IMR-90 (cell line): ENCODE measurements around the gene DCAF17. TPM values are rescaled to one million over a fixed set of nuclear protein-coding genes. Genes with fewer than 3 reads are reported as not detected.

Experiments
- ATAC-seq: fragments of 200-7000 bp; cut with Tn5 transposase; 2 replicates; pipeline ENCODE4 v1.9.1; 2020; ENCODE audit warnings: low read depth, mild to moderate bottlenecking, moderate library complexity
- BruUV-seq: library from RNA; stranded (reverse); fragments of 400-500 nt; replicated peaks from 2 replicates; lab custom pipeline; 2021; lab: Mats Ljungman, UMichigan
- CTCF ChIA-PET: fragments of 300-600 bp; formaldehyde crosslinking; extraction: SDS; loops from one replicate; lab custom pipeline; 2021; ENCODE audit warnings: antibody characterized with exemption; lab: Yijun Ruan, JAX
- POLR2A ChIA-PET: fragments of 300-600 bp; sonication (Branson Sonifier 250); formaldehyde crosslinking; loops from one replicate; lab custom pipeline; 2022; ENCODE audit warnings: antibody characterized with exemption; ENCODE audit not compliant: unreplicated experiment; lab: Charles Lee
- DNase-seq: peaks from one replicate; pipeline ENCODE4 v3.0.0; 2013
- H2AFZ ChIP-seq: replicated peaks from 2 replicates; pipeline ENCODE3; 2013; ENCODE audit warnings: low read length, mild to moderate bottlenecking; ENCODE audit not compliant: poor library complexity
- H2AK5ac ChIP-seq: 2 replicates; pipeline ENCODE4 v1.6.1; 2013; ENCODE audit warnings: low read depth, low read length, inconsistent platforms
- H2AK9ac ChIP-seq: replicated peaks from 2 replicates; pipeline ENCODE3; 2013; ENCODE audit warnings: mild to moderate bottlenecking, low read depth, low read length, moderate library complexity; ENCODE audit not compliant: poor library complexity
- H2BK120ac ChIP-seq: 2 replicates; pipeline ENCODE4 v1.6.1; 2013; ENCODE audit warnings: low read depth, low read length, inconsistent platforms
- H2BK15ac ChIP-seq: 3 replicates; pipeline ENCODE4 v1.6.1; 2013; ENCODE audit warnings: low read depth, low read length, inconsistent platforms
- H2BK20ac ChIP-seq: 2 replicates; pipeline ENCODE4 v1.6.1; 2013; ENCODE audit warnings: low read depth, mild to moderate bottlenecking, inconsistent platforms, low read length, moderate library complexity
- H2BK5ac ChIP-seq: 2 replicates; pipeline ENCODE4 v1.6.1; 2013; ENCODE audit warnings: mild to moderate bottlenecking, low read depth, low read length, inconsistent platforms; ENCODE audit not compliant: poor library complexity, severe bottlenecking
- H3K14ac ChIP-seq: replicated peaks from 2 replicates; pipeline ENCODE4 v1.6.1; 2013; ENCODE audit warnings: low read depth, low read length, inconsistent platforms
- H3K18ac ChIP-seq: 2 replicates; pipeline ENCODE4 v1.6.1; 2013; ENCODE audit warnings: low read depth, low read length, control low read depth
- H3K23ac ChIP-seq: 2 replicates; pipeline ENCODE4 v1.6.1; 2013; ENCODE audit warnings: low read depth, low read length, inconsistent platforms
- H3K27ac ChIP-seq: 2 replicates; pipeline ENCODE4 v1.5.1; 2013; ENCODE audit warnings: mild to moderate bottlenecking, control low read depth, low read length; ENCODE audit not compliant: insufficient read depth
- H3K27me3 ChIP-seq: 2 replicates; pipeline ENCODE4 v1.6.1; 2013; ENCODE audit warnings: low read length; ENCODE audit not compliant: control insufficient read depth, insufficient read depth
- H3K36me3 ChIP-seq: 2 replicates; pipeline ENCODE4 v1.6.1; 2013; ENCODE audit warnings: low read length, mixed read lengths; ENCODE audit not compliant: control insufficient read depth, insufficient read depth
- H3K4ac ChIP-seq: 2 replicates; pipeline ENCODE4 v1.6.1; 2013; ENCODE audit warnings: low read depth, low read length, inconsistent platforms
- H3K4me1 ChIP-seq: 2 replicates; pipeline ENCODE4 v1.6.1; 2013; ENCODE audit warnings: low read length, mixed read lengths; ENCODE audit not compliant: control insufficient read depth, insufficient read depth
- H3K4me2 ChIP-seq: 2 replicates; pipeline ENCODE4 v1.6.1; 2013; ENCODE audit warnings: low read depth, mild to moderate bottlenecking, control low read depth, low read length, moderate library complexity
- H3K4me3 ChIP-seq: 2 replicates; pipeline ENCODE4 v1.5.1; 2013; ENCODE audit warnings: low read depth, mild to moderate bottlenecking, control low read depth, low read length, moderate library complexity; ENCODE audit not compliant: insufficient read depth
- H3K56ac ChIP-seq: 2 replicates; pipeline ENCODE4 v1.6.1; 2013; ENCODE audit warnings: low read length, inconsistent platforms; ENCODE audit not compliant: insufficient read depth; ENCODE audit errors: extremely low read depth
- H3K79me1 ChIP-seq, 2 experiments: 2 replicates each; pipeline ENCODE4 v1.6.1; 2013; ENCODE audit warnings: low read length in 2 of 2, inconsistent platforms in 1 of 2, low read depth in 1 of 2
- H3K9ac ChIP-seq: 2 replicates; pipeline ENCODE4 v1.6.1; 2013; ENCODE audit warnings: low read depth, low read length, control low read depth
- H3K9me1 ChIP-seq: 2 replicates; pipeline ENCODE4 v1.6.1; 2013; ENCODE audit warnings: low read length, inconsistent platforms; ENCODE audit not compliant: insufficient read depth
- H3K9me3 ChIP-seq: 2 replicates; pipeline ENCODE4 v1.6.1; 2013; ENCODE audit warnings: low read length; ENCODE audit not compliant: control insufficient read depth, insufficient read depth
- H4K20me1 ChIP-seq: 2 replicates; pipeline ENCODE4 v1.6.1; 2013; ENCODE audit warnings: low read length, inconsistent platforms; ENCODE audit not compliant: insufficient read depth
- H4K5ac ChIP-seq: 2 replicates; pipeline ENCODE4 v1.6.1; 2013; ENCODE audit warnings: mild to moderate bottlenecking, low read depth, low read length, control low read depth
- H4K8ac ChIP-seq, 2 experiments: 2 replicates each; pipeline ENCODE4 v1.6.1; 2013; ENCODE audit warnings: low read depth in 2 of 2, low read length in 2 of 2, control low read depth in 1 of 2, inconsistent platforms in 1 of 2
- H4K91ac ChIP-seq: 2 replicates; pipeline ENCODE4 v1.6.1; 2013; ENCODE audit warnings: low read depth, low read length, inconsistent platforms; ENCODE audit not compliant: insufficient read depth
- BHLHE40 ChIP-seq: fragments of 150-350 bp; IDR thresholded peaks from 2 replicates; pipeline ENCODE4 v1.6.1; 2016; ENCODE audit warnings: mild to moderate bottlenecking, low read depth, low read length
- CEBPB ChIP-seq: IDR thresholded peaks from 2 replicates; pipeline ENCODE4 v1.6.1; 2012; ENCODE audit warnings: low read depth, low read length, improper control_type of control experiment
- CHD1 ChIP-seq: IDR thresholded peaks from 2 replicates; pipeline ENCODE4 v1.6.1; 2012; ENCODE audit warnings: low read depth, low read length, improper control_type of control experiment
- FOS ChIP-seq: fragments of 150-350 bp; IDR thresholded peaks from 2 replicates; pipeline ENCODE4 v1.6.1; 2016; ENCODE audit warnings: low read depth, low read length
- MAFK ChIP-seq: IDR thresholded peaks from 2 replicates; pipeline ENCODE4 v1.6.1; 2012; ENCODE audit warnings: low read depth, low read length, improper control_type of control experiment
- MAZ ChIP-seq: IDR thresholded peaks from 2 replicates; pipeline ENCODE4 v1.6.1; 2012; ENCODE audit warnings: low read depth, mild to moderate bottlenecking, low read length, improper control_type of control experiment, moderate library complexity, borderline replicate concordance
- MXI1 ChIP-seq: IDR thresholded peaks from 2 replicates; pipeline ENCODE4 v1.6.1; 2012; ENCODE audit warnings: low read depth, mild to moderate bottlenecking, low read length, moderate library complexity, borderline replicate concordance
- NFE2L2 ChIP-seq: fragments of 150-350 bp; IDR thresholded peaks from 2 replicates; pipeline ENCODE4 v1.6.1; 2016; ENCODE audit warnings: low read depth, mild to moderate bottlenecking, low read length
- POLR2A ChIP-seq: IDR thresholded peaks from 2 replicates; pipeline ENCODE4 v1.6.1; 2012; ENCODE audit warnings: mild to moderate bottlenecking, low read depth, low read length
- RAD21 ChIP-seq: IDR thresholded peaks from 2 replicates; pipeline ENCODE4 v1.6.1; 2012; ENCODE audit warnings: low read length, improper control_type of control experiment
- RCOR1 ChIP-seq: IDR thresholded peaks from 2 replicates; pipeline ENCODE4 v1.6.1; 2012; ENCODE audit warnings: mild to moderate bottlenecking, low read length, improper control_type of control experiment; ENCODE audit not compliant: insufficient replicate concordance
- RFX5 ChIP-seq: IDR thresholded peaks from 2 replicates; pipeline ENCODE4 v1.8.0; 2012; ENCODE audit warnings: low read depth, mild to moderate bottlenecking, low read length, moderate library complexity
- SMC3 ChIP-seq: fragments of 150-350 bp; IDR thresholded peaks from 2 replicates; pipeline ENCODE4 v1.6.1; 2016; ENCODE audit warnings: low read depth, mild to moderate bottlenecking, antibody characterized with exemption, low read length, moderate library complexity
- dilution Hi-C: fragments of 300-500 bp; cut with HindIII; formaldehyde crosslinking; loops from one replicate; pipeline ENCODE4 v1.14.3; 2018; ENCODE audit warnings: low sequenced_read_pairs; ENCODE audit not compliant: unreplicated experiment
- in situ Hi-C: fragments of 300-500 bp; cut with MboI; formaldehyde crosslinking; loops from 3 replicates; pipeline ENCODE4 v1.14.3; 2019; ENCODE audit warnings: low sequenced_read_pairs, inconsistent platforms, mixed read lengths
- intact Hi-C: fragments of 100-400 bp; cut with micrococcal nuclease; formaldehyde crosslinking; loops from 2 replicates; pipeline ENCODE4 v1.10.0; 2022
- polyA plus RNA-seq, 3 experiments: library from polyadenylated mRNA; depleted of rRNA; stranded (reverse); fragments of >200 nt; gene quantifications; 2 replicates each; pipeline ENCODE4 v1.2.3, GENCODE V29; 2012; ENCODE audit warnings: low replicate concordance in 1 of 3
- total RNA-seq: library from RNA; depleted of rRNA; stranded (reverse); fragments of >200 nt; gene quantifications from 2 replicates; pipeline ENCODE4 v1.2.3, GENCODE V29; 2012
- TF ChIP-seq, protein P1 (sequence below): conservative IDR thresholded peaks from 2 replicates; pipeline ENCODE4 v1.5.1; 2012; ENCODE audit warnings: mild to moderate bottlenecking, low read depth, low read length, improper control_type of control experiment
- TF ChIP-seq, protein P2 (sequence below): fragments of 150-350 bp; IDR thresholded peaks from 2 replicates; pipeline ENCODE4 v1.6.1; 2016; ENCODE audit warnings: low read depth, mild to moderate bottlenecking, low read length, moderate library complexity, borderline replicate concordance
- TF ChIP-seq, protein P3 (sequence below): fragments of 150-350 bp; IDR thresholded peaks from 2 replicates; pipeline ENCODE4 v1.6.1; 2017; ENCODE audit warnings: mild to moderate bottlenecking, antibody characterized with exemption, low read length, low read depth

The DCAF17 gene
- total and polyA plus RNA-seq, 2 of the 4 experiments (the other 2 are of a cell fraction), result 6.7 to 13.1 TPM

DNA sequence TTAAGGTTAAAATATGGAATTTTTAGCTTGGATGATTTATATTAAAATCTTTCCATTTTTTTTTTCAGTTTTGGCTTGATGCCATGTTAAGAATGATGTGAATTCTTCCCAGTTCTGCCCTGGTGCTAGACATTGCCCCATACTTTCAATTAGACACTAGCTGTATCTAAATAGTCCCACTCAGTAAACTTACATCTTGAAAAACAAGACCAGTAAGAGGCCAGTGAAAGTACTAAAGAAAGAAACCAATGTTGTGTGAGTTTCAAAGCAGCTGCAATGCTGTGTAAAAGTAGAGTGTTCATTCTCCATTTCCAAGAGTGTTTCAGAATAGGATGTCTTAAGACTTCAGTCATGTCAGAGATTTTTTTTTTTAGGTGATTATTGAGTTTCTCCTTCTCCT, 48.3 kb downstream of the DCAF17 start:
- no peaks in the 10 kb centered on the region; a peak in 1 of 4 replicates for H3K79me1 ChIP-seq
- H2BK15ac ChIP-seq, result no peak overlapping the region
- POLR2A ChIA-PET, result no interaction called here
- no peak overlapping the region for H2AK9ac ChIP-seq
- H3K56ac ChIP-seq, result no peak overlapping the region
- H3K14ac ChIP-seq, result no peak overlapping the region; the same call in 1 of the 2 replicates
- H2BK120ac ChIP-seq, result no peak overlapping the region
- no peak overlapping the region for H3K27ac ChIP-seq
- CTCF ChIA-PET, result no interaction called here
- no peak overlapping the region for H4K91ac ChIP-seq
- H3K23ac ChIP-seq, result no peak overlapping the region
- H4K20me1 ChIP-seq, result no peaks in the 10 kb centered on the region
- no peak overlapping the region for H2BK20ac ChIP-seq
- H2AFZ ChIP-seq, result no peak overlapping the region
- TF ChIP-seq SMC3 (no peak), RFX5 (no peak), MAFK (no peak), MAZ (no peak), NFE2L2 (no peak), RAD21 (no peak), CEBPB (no peak), FOS (no peak), RCOR1 (no peak), MXI1 (no peak), BHLHE40 (no peak), POLR2A (no peak), CHD1 (no peak)
- TF ChIP-seq, protein P1, sequence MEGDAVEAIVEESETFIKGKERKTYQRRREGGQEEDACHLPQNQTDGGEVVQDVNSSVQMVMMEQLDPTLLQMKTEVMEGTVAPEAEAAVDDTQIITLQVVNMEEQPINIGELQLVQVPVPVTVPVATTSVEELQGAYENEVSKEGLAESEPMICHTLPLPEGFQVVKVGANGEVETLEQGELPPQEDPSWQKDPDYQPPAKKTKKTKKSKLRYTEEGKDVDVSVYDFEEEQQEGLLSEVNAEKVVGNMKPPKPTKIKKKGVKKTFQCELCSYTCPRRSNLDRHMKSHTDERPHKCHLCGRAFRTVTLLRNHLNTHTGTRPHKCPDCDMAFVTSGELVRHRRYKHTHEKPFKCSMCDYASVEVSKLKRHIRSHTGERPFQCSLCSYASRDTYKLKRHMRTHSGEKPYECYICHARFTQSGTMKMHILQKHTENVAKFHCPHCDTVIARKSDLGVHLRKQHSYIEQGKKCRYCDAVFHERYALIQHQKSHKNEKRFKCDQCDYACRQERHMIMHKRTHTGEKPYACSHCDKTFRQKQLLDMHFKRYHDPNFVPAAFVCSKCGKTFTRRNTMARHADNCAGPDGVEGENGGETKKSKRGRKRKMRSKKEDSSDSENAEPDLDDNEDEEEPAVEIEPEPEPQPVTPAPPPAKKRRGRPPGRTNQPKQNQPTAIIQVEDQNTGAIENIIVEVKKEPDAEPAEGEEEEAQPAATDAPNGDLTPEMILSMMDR, result no peak
- TF ChIP-seq, protein P2, sequence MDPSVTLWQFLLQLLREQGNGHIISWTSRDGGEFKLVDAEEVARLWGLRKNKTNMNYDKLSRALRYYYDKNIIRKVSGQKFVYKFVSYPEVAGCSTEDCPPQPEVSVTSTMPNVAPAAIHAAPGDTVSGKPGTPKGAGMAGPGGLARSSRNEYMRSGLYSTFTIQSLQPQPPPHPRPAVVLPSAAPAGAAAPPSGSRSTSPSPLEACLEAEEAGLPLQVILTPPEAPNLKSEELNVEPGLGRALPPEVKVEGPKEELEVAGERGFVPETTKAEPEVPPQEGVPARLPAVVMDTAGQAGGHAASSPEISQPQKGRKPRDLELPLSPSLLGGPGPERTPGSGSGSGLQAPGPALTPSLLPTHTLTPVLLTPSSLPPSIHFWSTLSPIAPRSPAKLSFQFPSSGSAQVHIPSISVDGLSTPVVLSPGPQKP, result no peak
- TF ChIP-seq, protein P3, sequence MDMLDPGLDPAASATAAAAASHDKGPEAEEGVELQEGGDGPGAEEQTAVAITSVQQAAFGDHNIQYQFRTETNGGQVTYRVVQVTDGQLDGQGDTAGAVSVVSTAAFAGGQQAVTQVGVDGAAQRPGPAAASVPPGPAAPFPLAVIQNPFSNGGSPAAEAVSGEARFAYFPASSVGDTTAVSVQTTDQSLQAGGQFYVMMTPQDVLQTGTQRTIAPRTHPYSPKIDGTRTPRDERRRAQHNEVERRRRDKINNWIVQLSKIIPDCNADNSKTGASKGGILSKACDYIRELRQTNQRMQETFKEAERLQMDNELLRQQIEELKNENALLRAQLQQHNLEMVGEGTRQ, result no peak
- no peaks in the 10 kb centered on the region for H3K9me3 ChIP-seq
- no peak overlapping the region for H2BK5ac ChIP-seq
- no peak overlapping the region for H3K4me2 ChIP-seq
- intact Hi-C loops, result no loop called here
- H4K5ac ChIP-seq, result no peak overlapping the region
- ATAC-seq (peak; percentile 54; the same call in 1 of the 2 replicates), DNase-seq (no peak)
- dilution Hi-C loops, result no loop called here
- no peaks in the 10 kb centered on the region for H3K27me3 ChIP-seq
- H3K4me3 ChIP-seq, result no peak overlapping the region
- no peak overlapping the region for H3K18ac ChIP-seq
- no peak overlapping the region for H3K9ac ChIP-seq
- H3K4ac ChIP-seq, result no peak overlapping the region
- BruUV-seq, result no TSS peak
- H3K9me1 ChIP-seq, result peaks cover 8% of the 10 kb centered on the region; the same call in 1 of the 2 replicates
- no peak overlapping the region for H4K8ac ChIP-seq
- in situ Hi-C loops, result no loop called here
- peaks cover 2% of the 10 kb centered on the region for H3K4me1 ChIP-seq
- H2AK5ac ChIP-seq, result no peak overlapping the region
- 0 out of 2 replicates have a peak, but pooled peaks cover 1% of the 10 kb centered on the region for H3K36me3 ChIP-seq
